Activated CD4-positive, CD25-positive, alpha-beta regulatory T cell (primary cell): ENCODE measurements around the gene TRAF3IP3.

Experiments
- DNase-seq, 4 experiments: peaks; one replicate each; lab custom pipeline; 2025; lab: John Stamatoyannopoulos, UW

Gene TRAF3IP3

GRCh38 chr1:209802117-209802779 is 46.4 kb downstream of the TRAF3IP3 start:
- no peak for DNase-seq

GRCh38 chr1:209802780-209803152 is 46.9 kb downstream of the TRAF3IP3 start:
- no peak for DNase-seq

DNA sequence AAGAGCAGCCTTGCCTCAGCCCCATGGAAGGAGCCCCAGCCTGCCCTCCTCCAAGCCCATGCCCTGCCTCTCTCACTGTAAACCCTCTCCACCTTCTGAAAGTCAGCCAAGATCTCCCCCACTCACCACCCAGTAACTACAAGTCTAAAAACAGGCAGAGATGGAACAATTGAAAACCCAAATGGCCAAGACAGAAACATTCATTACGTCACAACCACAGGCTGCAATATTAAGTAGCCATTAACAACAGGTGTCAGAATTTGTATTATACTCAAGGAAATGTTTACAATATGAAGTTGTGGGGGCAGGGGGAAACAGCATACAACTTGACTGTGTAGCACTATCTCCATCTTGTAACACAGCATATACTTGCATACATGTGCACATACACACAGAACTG is 47.7 kb downstream of the TRAF3IP3 start:
- no peak for DNase-seq

GRCh38 chr1:209805341-209805781 is 49.5 kb downstream of the TRAF3IP3 start:
- DNase-seq = no peak

- peak; percentile 3 to 42 (median 34) for DNase-seq
Observed at GRCh38 chr1:209805875-209806760, 50.3 kb downstream of the TRAF3IP3 start, which contains the start of gene IRF6. IRF6 (minus strand) TSS chr1:209806142; CDS start chr1:209801413, 4,729 bp downstream.

- no peak for DNase-seq
Observed at GRCh38 chr1:209807509-209807908, 51.7 kb downstream of the TRAF3IP3 start.

DNA sequence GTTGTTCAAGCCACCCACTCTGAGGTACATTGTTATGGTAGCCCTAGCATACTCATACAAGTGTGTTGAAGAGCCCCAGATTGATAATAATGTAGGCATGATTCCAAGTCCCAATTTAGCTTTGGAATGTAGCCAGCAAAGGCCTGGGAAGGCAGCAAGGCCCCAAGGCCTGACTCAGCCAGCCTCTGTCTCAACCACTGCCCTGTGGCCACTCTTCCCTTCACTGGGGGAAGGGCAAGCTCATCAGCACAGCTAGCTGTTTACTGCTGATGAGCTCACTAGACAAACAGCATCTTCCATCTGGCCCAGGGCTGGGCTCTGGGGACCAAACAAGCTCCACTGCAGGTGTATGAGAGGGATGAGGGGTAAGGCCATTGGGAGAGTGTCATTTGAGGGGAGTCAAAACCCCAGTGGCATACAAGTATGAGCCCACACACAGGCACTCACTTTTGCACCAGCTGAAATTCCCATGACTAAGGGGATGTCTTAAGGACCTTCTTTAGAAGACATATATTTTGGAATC is 52.3 kb downstream of the TRAF3IP3 start:
- no peak for DNase-seq

DNA sequence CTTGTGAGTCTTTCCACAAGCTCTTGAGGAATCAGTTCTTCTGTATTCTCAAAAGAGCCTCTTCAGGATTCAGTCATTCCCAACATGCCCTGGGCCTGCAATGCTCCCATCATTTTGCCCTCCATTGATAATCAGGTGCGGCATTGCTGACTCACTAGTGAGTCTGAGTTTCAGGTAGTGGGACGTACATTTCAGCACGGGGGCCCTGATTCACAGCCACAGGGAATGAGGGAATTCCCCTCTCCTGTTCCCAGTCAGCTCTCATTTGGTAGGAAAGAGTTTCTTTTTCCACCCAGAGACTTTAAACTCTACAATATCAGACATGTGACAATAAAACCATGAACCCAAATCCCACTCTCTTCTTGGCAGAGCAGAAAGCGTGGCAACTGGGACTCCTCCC is 53.8 kb downstream of the TRAF3IP3 start:
- no peak for DNase-seq

DNA sequence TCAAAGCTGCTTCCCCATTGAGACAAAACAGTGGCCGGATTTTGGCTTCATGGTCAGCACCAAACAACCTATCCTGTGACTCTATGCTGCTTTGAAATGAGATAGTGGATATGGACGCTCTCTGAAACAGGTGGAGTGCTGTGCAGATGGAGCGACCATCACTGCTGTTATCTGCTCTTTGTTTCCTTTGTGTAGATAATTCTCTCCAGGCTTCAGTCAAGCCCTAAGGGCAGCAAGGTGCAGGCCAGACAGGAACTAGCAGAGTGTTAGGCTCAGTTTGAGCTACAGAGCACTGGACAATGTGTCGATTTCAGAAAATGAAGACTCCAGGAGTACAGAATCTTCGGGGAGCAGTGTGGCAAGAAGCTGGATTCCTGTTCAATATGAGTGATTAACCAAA is 54.9 kb downstream of the TRAF3IP3 start:
- DNase-seq = no peak

GRCh38 chr1:209813902-209814301 is 58.0 kb downstream of the TRAF3IP3 start:
- DNase-seq = no peak

DNA sequence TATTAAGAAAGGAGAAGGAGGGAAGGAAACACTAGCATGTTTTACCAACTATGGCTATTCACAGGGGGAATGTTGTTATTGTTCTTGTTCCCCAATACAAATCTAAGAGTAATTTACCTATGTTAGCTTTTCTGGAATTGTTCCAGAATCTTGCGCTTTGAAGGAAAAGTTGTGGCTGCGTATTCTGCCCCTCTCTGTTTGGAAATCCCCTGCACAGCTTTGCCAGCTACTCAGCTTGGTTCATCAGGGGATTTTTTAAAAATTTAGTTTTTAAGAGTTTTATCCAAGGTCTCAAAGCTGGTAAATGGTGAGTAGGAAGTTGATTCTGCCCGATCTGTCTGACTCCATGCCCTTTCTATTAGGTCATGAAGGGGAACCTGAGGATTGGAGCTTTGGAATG is 59.6 kb downstream of the TRAF3IP3 start:
- no peak for DNase-seq

DNA sequence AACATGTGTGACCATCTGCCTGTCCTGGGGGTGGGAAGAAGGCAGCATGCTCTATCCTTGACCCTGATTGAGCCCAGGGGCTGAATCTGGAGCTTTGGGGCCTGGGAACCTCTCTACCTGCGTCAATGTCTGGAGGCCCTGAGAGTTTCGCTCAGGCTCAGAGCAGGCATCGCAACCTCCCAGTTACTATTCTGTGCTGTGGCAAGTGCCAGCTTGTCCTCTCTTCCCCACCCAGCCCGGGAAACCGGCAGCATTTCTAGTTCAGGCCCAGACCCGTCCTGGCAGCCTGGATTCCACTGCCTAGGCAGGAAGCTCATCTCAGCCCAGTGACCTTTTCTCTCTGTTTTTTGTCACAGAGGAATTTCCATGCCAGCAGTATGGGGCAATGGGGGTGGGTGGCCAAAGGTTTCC is 60.1 kb downstream of the TRAF3IP3 start:
- no peak for DNase-seq

- no peak for DNase-seq
Observed at GRCh38 chr1:209816923-209817322, 61.1 kb downstream of the TRAF3IP3 start.

GRCh38 chr1:209817691-209818090 is 61.8 kb downstream of the TRAF3IP3 start:
- no peak for DNase-seq

DNA sequence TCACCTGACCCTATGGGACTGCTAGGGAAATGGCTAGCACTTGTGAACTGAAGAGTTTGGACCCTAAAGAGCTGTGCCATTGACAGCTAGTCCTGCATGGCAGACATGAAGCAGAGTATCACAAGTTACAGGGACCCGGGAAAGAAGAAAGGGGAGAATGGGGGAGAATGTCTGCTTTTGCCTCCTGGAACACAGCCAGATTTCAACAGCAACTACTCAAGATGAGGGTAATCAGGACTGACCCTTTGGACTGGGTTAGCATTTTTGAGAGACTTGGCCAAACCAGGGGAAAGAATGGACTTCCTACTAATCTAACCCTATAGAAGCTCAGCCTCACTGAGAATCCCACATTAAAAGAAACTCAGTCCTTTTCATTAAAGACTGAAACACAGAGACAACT is 63.2 kb downstream of the TRAF3IP3 start:
- DNase-seq = no peak

GRCh38 chr1:209820986-209821385 is 65.1 kb downstream of the TRAF3IP3 start:
- DNase-seq = no peak

- no peak for DNase-seq
Observed at GRCh38 chr1:209822706-209823105, 66.9 kb downstream of the TRAF3IP3 start.

GRCh38 chr1:209823143-209824041 is 67.5 kb downstream of the TRAF3IP3 start:
- no peak for DNase-seq

DNA sequence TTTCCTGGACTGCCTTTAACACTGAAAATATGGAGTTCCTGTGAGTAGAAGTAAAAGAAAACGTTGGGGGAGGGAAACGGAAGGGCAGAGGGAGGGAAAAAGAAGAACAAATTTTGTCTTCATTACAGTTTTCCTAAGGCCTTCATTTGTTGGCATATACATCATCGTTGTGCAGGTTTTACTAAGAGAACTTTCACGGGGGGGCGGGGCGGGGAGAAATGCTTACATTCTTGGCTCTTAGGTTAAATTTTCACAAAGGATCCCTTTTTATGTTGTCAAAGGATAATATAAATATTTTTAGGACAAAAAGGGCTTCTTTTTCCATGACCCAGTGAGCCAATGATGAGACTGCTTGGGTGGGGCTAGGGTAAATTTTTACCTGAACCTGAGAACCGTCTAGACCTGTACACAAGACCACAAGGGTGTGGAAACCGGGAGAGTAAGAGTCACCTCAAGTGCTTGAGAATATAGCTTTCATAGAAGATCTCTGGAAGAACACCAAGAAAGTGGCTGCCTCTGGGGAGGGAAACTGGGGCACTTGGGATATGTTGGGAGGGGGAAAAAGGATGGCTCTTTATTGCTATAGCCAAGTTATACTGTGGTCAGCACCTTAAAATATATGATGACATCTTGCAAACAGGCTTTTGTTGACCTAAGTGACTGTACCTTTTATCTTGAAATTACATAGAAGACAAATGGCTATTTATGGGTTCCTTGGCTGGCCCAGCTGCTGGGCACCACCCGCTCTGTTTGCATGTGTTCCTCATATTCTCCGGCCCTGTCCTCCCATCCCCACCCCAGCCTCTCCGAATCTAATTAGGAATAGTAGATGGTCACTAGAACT is 70.0 kb downstream of the TRAF3IP3 start:
- DNase-seq = no peak

GRCh38 chr1:209827384-209828262 is 71.8 kb downstream of the TRAF3IP3 start, which contains the start of gene UTP25:
UTP25 (plus strand) TSS chr1:209827972; CDS start chr1:209828064, 92 bp downstream.
- DNase-seq = peak; percentile 74 to 87 (median 76)
